ENCODE measurements around the gene RAMP1.

- TF ChIP-seq POLR2AphosphoS5 (IDR thresholded peaks at IDR 0.05) = no peak
- TF ChIP-seq CTCF (IDR thresholded peaks at IDR 0.05; ENCODE audit: poor library complexity, severe bottlenecking) = no peak
- no peak for TF ChIP-seq TAF1 (IDR thresholded peaks at IDR 0.05; ENCODE audit: low read depth)
- no peak for TF ChIP-seq EP300 (conservative IDR thresholded peaks at IDR 0.05; ENCODE audit: poor library complexity, severe bottlenecking)
- TF ChIP-seq SMC3 (conservative IDR thresholded peaks at IDR 0.05; ENCODE audit: poor library complexity) = no peak
- no peak for TF ChIP-seq RAD21 (conservative IDR thresholded peaks at IDR 0.05)
- TF ChIP-seq REST (IDR thresholded peaks at IDR 0.05; ENCODE audit: borderline replicate concordance) = no peak
- no peak for TF ChIP-seq EZH2 (IDR thresholded peaks at IDR 0.05; ENCODE audit: borderline replicate concordance, insufficient read depth, low read length, poor library complexity, severe bottlenecking)
- no peak for TF ChIP-seq MXI1 (conservative IDR thresholded peaks at IDR 0.05; ENCODE audit: poor library complexity, severe bottlenecking)
Observed at GRCh38 chr2:237865623-237866041, 6.2 kb downstream of the RAMP1 start.
